ENCODE data around the gene PDZD4.

The PDZD4 gene

GRCh38 chrX:153791104-153791852 lies 39.1 kb downstream of the PDZD4 start:
- DNase-seq (ENCODE audit: low read depth, low spot score), result no peak
- in situ Hi-C loops (cut with HindIII; ENCODE audit: low sequenced_read_pairs), result no loop called here
- TF ChIP-seq CTCF (IDR thresholded peaks at IDR 0.05; ENCODE audit: low read depth, low read length), result no peak
- no peak overlapping the region for H3K4me3 ChIP-seq (ENCODE audit: low read depth, low read length)

GRCh38 chrX:153789654-153790053 lies 40.7 kb downstream of the PDZD4 start:
- in situ Hi-C loops (cut with HindIII; ENCODE audit: low sequenced_read_pairs), result no loop called here
- no peak for TF ChIP-seq CTCF (IDR thresholded peaks at IDR 0.05; ENCODE audit: low read depth, low read length)
- no peak for DNase-seq (ENCODE audit: low read depth, low spot score)
- H3K4me3 ChIP-seq (ENCODE audit: low read depth, low read length), result no peak overlapping the region

- TF ChIP-seq CTCF (IDR thresholded peaks at IDR 0.05; ENCODE audit: low read depth, low read length), result no peak
- DNase-seq (ENCODE audit: low read depth, low spot score), result no peak
- H3K4me3 ChIP-seq (ENCODE audit: low read depth, low read length), result no peak overlapping the region
- in situ Hi-C loops (cut with HindIII; ENCODE audit: low sequenced_read_pairs), result no loop called here
Measured at GRCh38 chrX:153786669-153787068, 43.7 kb downstream of the PDZD4 start.

- no peak overlapping the region for H3K4me3 ChIP-seq (ENCODE audit: low read depth, low read length)
- no peak for TF ChIP-seq CTCF (IDR thresholded peaks at IDR 0.05; ENCODE audit: low read depth, low read length)
- no peak for DNase-seq (ENCODE audit: low read depth, low spot score)
- in situ Hi-C loops (cut with HindIII; ENCODE audit: low sequenced_read_pairs), result no loop called here
Measured at GRCh38 chrX:153784325-153784967, 45.9 kb downstream of the PDZD4 start.

- TF ChIP-seq CTCF (IDR thresholded peaks at IDR 0.05; ENCODE audit: low read depth, low read length), result no peak
- in situ Hi-C loops (cut with HindIII; ENCODE audit: low sequenced_read_pairs), result no loop called here
- H3K4me3 ChIP-seq (ENCODE audit: low read depth, low read length), result no peak overlapping the region
- DNase-seq (ENCODE audit: low read depth, low spot score), result no peak
Measured at GRCh38 chrX:153783378-153784013, 46.8 kb downstream of the PDZD4 start.

- in situ Hi-C loops (cut with HindIII; ENCODE audit: low sequenced_read_pairs), result no loop called here
Measured at GRCh38 chrX:153782871-153783270, 47.5 kb downstream of the PDZD4 start.

More at GRCh38 chrX:153782871-153783270, 47.5 kb downstream of the PDZD4 start:
- H3K4me3 ChIP-seq (ENCODE audit: low read depth, low read length), result no peak overlapping the region
- no peak for DNase-seq (ENCODE audit: low read depth, low spot score)
- TF ChIP-seq CTCF (IDR thresholded peaks at IDR 0.05; ENCODE audit: low read depth, low read length), result no peak
